HG03558 (cell line): ENCODE results near the gene ERC2.

Experiments used
- ATAC-seq: cut with Tn5 transposase; IDR thresholded peaks from one replicate; pipeline ENCODE4 v1.9.1; 2021; ENCODE audit warnings: moderate number of reproducible peaks; ENCODE audit not compliant: unreplicated experiment; ENCODE audit errors: extremely low read depth

ERC2 gene

GRCh38 chr3:55567615-55568014 lies 900.7 kb downstream of the ERC2 start:
- no peak for ATAC-seq

GRCh38 chr3:55567121-55567520 lies 901.1 kb downstream of the ERC2 start:
- ATAC-seq, result no peak

GRCh38 chr3:55565521-55565920 lies 902.7 kb downstream of the ERC2 start:
- ATAC-seq, result no peak

GRCh38 chr3:55564726-55565125 lies 903.5 kb downstream of the ERC2 start:
- ATAC-seq, result no peak

GRCh38 chr3:55562700-55563099 lies 905.6 kb downstream of the ERC2 start:
- ATAC-seq, result no peak

GRCh38 chr3:55559500-55560423 lies 908.5 kb downstream of the ERC2 start:
- ATAC-seq, result no peak

- ATAC-seq, result no peak
These were observed 910.0 kb downstream of the ERC2 start for GRCh38 chr3:55558316-55558715.

- ATAC-seq, result no peak
These were observed 910.7 kb downstream of the ERC2 start for GRCh38 chr3:55557549-55557948.

- no peak for ATAC-seq
These were observed 911.4 kb downstream of the ERC2 start for GRCh38 chr3:55556619-55557537.

GRCh38 chr3:55555873-55556618 lies 912.2 kb downstream of the ERC2 start:
- ATAC-seq, result no peak

GRCh38 chr3:55554634-55555425 lies 913.4 kb downstream of the ERC2 start:
- no peak for ATAC-seq

GRCh38 chr3:55551644-55552043 lies 916.6 kb downstream of the ERC2 start:
- ATAC-seq, result no peak

- no peak for ATAC-seq
These were observed 919.1 kb downstream of the ERC2 start for GRCh38 chr3:55549177-55549576.

- no peak for ATAC-seq
These were observed 921.2 kb downstream of the ERC2 start for GRCh38 chr3:55546866-55547669.

GRCh38 chr3:55545995-55546394 lies 922.3 kb downstream of the ERC2 start:
- no peak for ATAC-seq

- ATAC-seq, result no peak
These were observed 924.0 kb downstream of the ERC2 start for GRCh38 chr3:55544219-55544618.

GRCh38 chr3:55543181-55543614 lies 925.1 kb downstream of the ERC2 start:
- no peak for ATAC-seq

GRCh38 chr3:55541456-55541855 lies 926.8 kb downstream of the ERC2 start:
- ATAC-seq, result no peak

- no peak for ATAC-seq
These were observed 927.3 kb downstream of the ERC2 start for GRCh38 chr3:55541016-55541415.
